ENCODE data around the gene RAN. TPM values are rescaled to one million over a fixed set of nuclear protein-coding genes. Genes with fewer than 3 reads are reported as not detected.

RAN gene
- total RNA-seq, 1 donor from 2014 or later: 803 TPM

DNA sequence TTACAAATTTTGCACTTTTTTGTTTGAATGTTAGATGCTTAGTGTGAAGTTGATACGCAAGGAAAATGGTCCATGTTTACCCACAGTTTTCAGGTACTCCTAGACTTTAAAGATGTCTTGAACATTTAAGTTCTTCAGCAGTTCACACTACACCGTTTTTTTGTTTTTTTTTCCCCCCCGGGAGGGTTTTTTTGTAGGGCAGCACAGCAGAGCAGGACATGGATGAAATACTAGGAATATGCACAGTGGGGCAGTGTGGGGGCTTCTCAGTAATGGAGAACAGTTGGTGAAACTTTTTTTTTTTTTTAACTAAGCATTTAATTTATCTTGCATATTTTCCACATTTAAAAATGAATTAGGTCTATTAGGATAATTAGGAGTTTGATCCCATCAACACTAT is 4.9 kb downstream of the RAN start:
- Mint-ChIP-seq H3K4me3 (ENCODE audit: low read depth) (no peak overlapping the region), H3K36me3 (ENCODE audit: insufficient read depth) (peaks cover 39% of the 10 kb centered on the region), H3K27ac (no peak overlapping the region), H3K27me3 (peaks cover 6% of the 10 kb centered on the region), H3K9me3 (ENCODE audit: low read depth) (no peaks in the 10 kb centered on the region), H3K4me1 (ENCODE audit: low read depth) (peaks cover 44% of the 10 kb centered on the region)
- peak; percentile 13 for TF ChIP-seq CTCF (IDR thresholded peaks at IDR 0.05; ENCODE audit: unreplicated experiment)
- no peak for DNase-seq (ENCODE audit: low spot score, unreplicated experiment)

DNA sequence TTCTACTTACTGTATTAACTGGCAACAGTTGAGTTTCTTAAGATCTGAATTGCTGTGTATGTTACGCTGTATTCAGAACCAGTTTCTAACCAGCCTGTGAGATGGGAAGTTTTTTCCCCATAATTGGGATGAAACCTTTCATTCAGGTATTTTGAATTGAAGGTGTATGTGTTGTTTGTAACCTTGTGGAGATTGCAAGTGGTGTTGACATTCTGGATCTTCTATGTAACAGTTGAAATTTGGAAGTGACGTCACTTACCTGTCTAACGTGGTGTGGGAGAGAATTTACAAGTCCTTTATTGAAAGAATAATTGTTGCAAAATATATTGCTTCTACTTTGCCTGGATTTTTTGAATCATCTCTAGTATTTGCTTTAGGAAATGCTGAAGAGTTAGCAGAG is 5.5 kb downstream of the RAN start:
- Mint-ChIP-seq H3K36me3 (ENCODE audit: insufficient read depth) (peaks cover 39% of the 10 kb centered on the region), H3K4me1 (ENCODE audit: low read depth) (peaks cover 44% of the 10 kb centered on the region)

DNA sequence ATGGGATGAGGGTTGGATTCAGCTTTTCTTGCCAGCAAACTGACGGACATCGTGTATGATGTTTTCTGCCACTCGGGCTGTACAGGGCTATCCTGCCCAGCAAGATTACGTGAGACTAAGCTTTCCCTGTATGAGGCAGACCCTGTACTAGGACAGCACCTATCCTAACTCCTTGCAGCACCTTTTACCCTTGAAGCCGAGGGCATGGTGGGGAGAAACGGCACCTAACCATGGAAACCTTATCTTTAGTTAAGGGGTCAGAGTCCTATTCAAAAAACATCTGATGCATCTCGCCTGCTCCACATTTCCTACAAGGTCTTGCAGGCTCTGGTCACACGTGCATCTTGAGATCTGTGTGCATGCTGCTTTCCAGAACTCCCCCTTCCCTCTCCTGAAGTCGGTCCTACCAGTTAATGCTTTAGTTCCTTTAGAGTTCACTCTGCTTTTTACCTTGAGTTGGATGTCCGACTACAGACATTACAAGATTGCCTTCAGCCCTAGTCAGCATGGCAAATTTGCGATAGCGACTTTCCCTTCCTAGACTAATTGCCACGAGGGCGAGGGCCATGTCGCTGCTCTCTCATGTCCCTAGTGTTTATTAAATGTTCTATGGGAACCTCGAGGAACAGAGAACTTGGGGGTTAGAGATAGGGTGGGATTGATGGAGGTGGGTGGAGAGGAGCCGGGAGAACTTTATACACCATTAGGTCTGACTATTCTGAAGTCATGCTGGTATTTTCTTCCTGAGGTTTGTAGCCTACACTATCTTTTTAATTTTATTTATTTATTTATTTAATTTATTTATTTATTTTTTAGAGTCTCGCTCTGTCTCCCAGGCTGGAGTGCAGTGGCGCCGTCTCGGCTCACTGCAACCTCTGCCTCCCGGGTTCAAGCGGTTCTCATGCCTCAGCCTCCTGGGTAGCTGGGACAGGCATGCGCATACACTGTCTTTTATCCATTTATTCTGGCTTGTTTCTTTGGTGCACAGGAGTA is 6.6 kb downstream of the RAN start:
- Mint-ChIP-seq H3K36me3 (ENCODE audit: insufficient read depth) (peaks cover 31% of the 10 kb centered on the region), H3K4me3 (ENCODE audit: low read depth) (no peak overlapping the region), H3K4me1 (ENCODE audit: low read depth) (peaks cover 37% of the 10 kb centered on the region), H3K9me3 (ENCODE audit: low read depth) (no peaks in the 10 kb centered on the region), H3K27ac (peak overlapping the region; percentile 76), H3K27me3 (peaks cover 10% of the 10 kb centered on the region)
- no peak for DNase-seq (ENCODE audit: low spot score, unreplicated experiment)
- no peak for TF ChIP-seq CTCF (IDR thresholded peaks at IDR 0.05; ENCODE audit: unreplicated experiment)

More for the DNA sequence above, 5.5 kb downstream of the RAN start:
- no peak for TF ChIP-seq CTCF (IDR thresholded peaks at IDR 0.05; ENCODE audit: unreplicated experiment)
- no peaks in the 10 kb centered on the region for H3K9me3 Mint-ChIP-seq (ENCODE audit: low read depth)
- no peak overlapping the region for H3K4me3 Mint-ChIP-seq (ENCODE audit: low read depth)
- peaks cover 6% of the 10 kb centered on the region for H3K27me3 Mint-ChIP-seq
- DNase-seq (ENCODE audit: low spot score, unreplicated experiment): no peak
- H3K27ac Mint-ChIP-seq: no peak overlapping the region

GRCh38 chr12:130879212-130879686 is 7.4 kb downstream of the RAN start:
- DNase-seq (ENCODE audit: low spot score, unreplicated experiment): no peak
- Mint-ChIP-seq H3K27ac (peak overlapping the region; percentile 46), H3K4me3 (ENCODE audit: low read depth) (no peak overlapping the region)

More at GRCh38 chr12:130879212-130879686, 7.4 kb downstream of the RAN start:
- Mint-ChIP-seq H3K27me3 (peaks cover 10% of the 10 kb centered on the region), H3K4me1 (ENCODE audit: low read depth) (peaks cover 32% of the 10 kb centered on the region), H3K36me3 (ENCODE audit: insufficient read depth) (peaks cover 25% of the 10 kb centered on the region), H3K9me3 (ENCODE audit: low read depth) (no peaks in the 10 kb centered on the region)
- no peak for TF ChIP-seq CTCF (IDR thresholded peaks at IDR 0.05; ENCODE audit: unreplicated experiment)
